Lower leg skin (tissue), 3 donors: ENCODE results near the gene DAGLA.

ENCODE experiments used
- CTCF ChIP-seq, 3 donors: fragments of 450-650 bp; IDR thresholded peaks; one replicate each; pipeline ENCODE4 v1.5.1; 2016; ENCODE audit warnings: antibody characterized with exemption in 3 of 3, mild to moderate bottlenecking in 3 of 3, moderate library complexity in 2 of 3
- POLR2A ChIP-seq, 2 donors: fragments of 450-650 bp; IDR thresholded peaks; one replicate each; pipeline ENCODE4 v1.6.1; 2016 to 2017; ENCODE audit warnings: antibody characterized with exemption in 2 of 2, mild to moderate bottlenecking in 1 of 2, moderate library complexity in 1 of 2

- TF ChIP-seq CTCF (IDR thresholded peaks at IDR 0.05) (no peak), POLR2A (IDR thresholded peaks at IDR 0.05) (no peak)
Measured at GRCh38 chr11:61650781-61651571, 29.2 kb upstream of the DAGLA start.
